ENCODE measurements around the gene PCDHB8. TPM values are rescaled to one million over a fixed set of nuclear protein-coding genes. Genes with fewer than 3 reads are reported as not detected.
"Not testable (repeated sequence)": the region's sequence is repeated elsewhere in the genome, so short reads cannot be mapped to it uniquely, and the experiment has no call there.

PCDHB8 gene
- total RNA-seq, 1 donor from 2014 or later = 0.99 TPM

DNA sequence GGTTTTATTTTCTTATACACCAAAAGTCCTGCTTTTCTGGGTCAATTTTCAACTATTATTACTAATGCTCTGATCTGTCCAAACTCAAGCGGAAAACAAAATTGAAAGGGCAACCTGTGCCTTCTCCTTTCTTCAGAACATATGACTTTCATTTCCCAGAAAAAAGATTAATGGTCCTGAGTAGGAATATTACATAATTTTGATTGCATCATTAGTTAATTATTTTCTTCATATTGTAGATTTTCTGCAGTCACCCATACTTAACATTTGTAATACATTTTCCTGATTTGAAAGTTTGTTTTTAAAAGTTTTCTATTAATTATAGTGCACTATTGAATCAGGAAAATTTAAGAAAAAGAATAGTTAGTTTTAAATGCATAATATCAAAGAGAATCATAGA, 1.7 kb upstream of the PCDHB8 start:
- Mint-ChIP-seq H3K27ac (no peak overlapping the region), H3K27me3 (no peaks in the 10 kb centered on the region), H3K4me3 (no peak overlapping the region), H3K9me3 (no peaks in the 10 kb centered on the region), H3K4me1 (ENCODE audit: unreplicated experiment) (no peaks in the 10 kb centered on the region), H3K36me3 (no peaks in the 10 kb centered on the region)
- TF ChIP-seq, protein P1, sequence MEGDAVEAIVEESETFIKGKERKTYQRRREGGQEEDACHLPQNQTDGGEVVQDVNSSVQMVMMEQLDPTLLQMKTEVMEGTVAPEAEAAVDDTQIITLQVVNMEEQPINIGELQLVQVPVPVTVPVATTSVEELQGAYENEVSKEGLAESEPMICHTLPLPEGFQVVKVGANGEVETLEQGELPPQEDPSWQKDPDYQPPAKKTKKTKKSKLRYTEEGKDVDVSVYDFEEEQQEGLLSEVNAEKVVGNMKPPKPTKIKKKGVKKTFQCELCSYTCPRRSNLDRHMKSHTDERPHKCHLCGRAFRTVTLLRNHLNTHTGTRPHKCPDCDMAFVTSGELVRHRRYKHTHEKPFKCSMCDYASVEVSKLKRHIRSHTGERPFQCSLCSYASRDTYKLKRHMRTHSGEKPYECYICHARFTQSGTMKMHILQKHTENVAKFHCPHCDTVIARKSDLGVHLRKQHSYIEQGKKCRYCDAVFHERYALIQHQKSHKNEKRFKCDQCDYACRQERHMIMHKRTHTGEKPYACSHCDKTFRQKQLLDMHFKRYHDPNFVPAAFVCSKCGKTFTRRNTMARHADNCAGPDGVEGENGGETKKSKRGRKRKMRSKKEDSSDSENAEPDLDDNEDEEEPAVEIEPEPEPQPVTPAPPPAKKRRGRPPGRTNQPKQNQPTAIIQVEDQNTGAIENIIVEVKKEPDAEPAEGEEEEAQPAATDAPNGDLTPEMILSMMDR (conservative IDR thresholded peaks at IDR 0.05) = no peak
- DNase-seq (ENCODE audit: extremely low spot score, unreplicated experiment) = no peak

- H3K36me3 Mint-ChIP-seq; H3K4me1 Mint-ChIP-seq (ENCODE audit: unreplicated experiment); DNase-seq (ENCODE audit: extremely low spot score, unreplicated experiment); H3K9me3 Mint-ChIP-seq; H3K27ac Mint-ChIP-seq; H3K4me3 Mint-ChIP-seq; H3K27me3 Mint-ChIP-seq: not testable (repeated sequence)
These were observed 1.8 kb downstream of the PCDHB8 start for GRCh38 chr5:141179371-141179770.

DNA sequence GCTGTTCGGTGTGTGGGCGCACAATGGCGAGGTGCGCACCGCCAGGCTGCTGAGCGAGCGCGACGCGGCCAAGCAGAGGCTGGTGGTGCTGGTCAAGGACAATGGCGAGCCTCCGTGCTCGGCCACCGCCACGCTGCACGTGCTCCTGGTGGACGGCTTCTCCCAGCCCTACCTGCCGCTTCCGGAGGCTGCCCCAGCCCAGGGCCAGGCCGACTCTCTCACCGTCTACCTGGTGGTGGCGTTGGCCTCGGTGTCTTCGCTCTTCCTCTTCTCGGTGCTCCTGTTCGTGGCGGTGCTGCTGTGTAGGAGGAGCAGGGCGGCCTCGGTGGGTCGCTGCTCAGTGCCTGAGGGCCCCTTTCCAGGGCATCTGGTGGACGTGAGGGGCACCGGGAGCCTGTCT, 2.3 kb downstream of the PCDHB8 start:
- H3K4me1 Mint-ChIP-seq (ENCODE audit: unreplicated experiment); DNase-seq (ENCODE audit: extremely low spot score, unreplicated experiment); H3K4me3 Mint-ChIP-seq; H3K9me3 Mint-ChIP-seq; H3K27me3 Mint-ChIP-seq; H3K27ac Mint-ChIP-seq: not testable (repeated sequence)
- H3K36me3 Mint-ChIP-seq = peaks cover 11% of the 10 kb centered on the region

DNA sequence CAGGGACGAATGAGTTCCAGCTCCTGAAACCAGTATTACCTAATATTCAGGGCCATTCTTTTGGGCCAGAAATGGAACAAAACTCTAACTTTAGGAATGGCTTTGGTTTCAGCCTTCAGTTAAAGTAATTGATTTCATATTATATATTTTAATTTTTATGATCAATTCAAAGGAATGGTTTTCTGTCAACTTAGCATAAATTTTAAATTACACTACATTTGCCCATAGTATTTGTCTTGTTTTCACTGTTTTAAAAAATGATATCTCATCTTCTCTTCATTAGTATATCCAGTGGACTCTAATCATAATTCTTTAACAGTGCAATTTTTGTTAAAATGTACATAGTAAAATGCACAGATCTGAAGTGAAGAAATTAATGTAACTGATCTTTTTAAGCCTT, 2.7 kb downstream of the PCDHB8 start:
- no peak overlapping the region for H3K4me3 Mint-ChIP-seq
- H3K27ac Mint-ChIP-seq = no peak overlapping the region
- peaks cover 8% of the 10 kb centered on the region for H3K9me3 Mint-ChIP-seq
- DNase-seq (ENCODE audit: extremely low spot score, unreplicated experiment) = no peak
- H3K36me3 Mint-ChIP-seq = peaks cover 13% of the 10 kb centered on the region
- H3K27me3 Mint-ChIP-seq = no peaks in the 10 kb centered on the region
- no peaks in the 10 kb centered on the region for H3K4me1 Mint-ChIP-seq (ENCODE audit: unreplicated experiment)
- TF ChIP-seq, protein P1 (conservative IDR thresholded peaks at IDR 0.05) = no peak

GRCh38 chr5:141182248-141182647, 4.7 kb downstream of the PCDHB8 start, which contains the start of gene PCDHB16:
TSS of gene PCDHB16 (plus strand) at chr5:141182387. CDS start at chr5:141182560, 173 bp downstream.
- Mint-ChIP-seq H3K27ac (peak within 1 kb of the TSS; percentile 28), H3K27me3 (no peaks in the 10 kb centered on the region), H3K4me1 (ENCODE audit: unreplicated experiment) (no peaks in the 10 kb centered on the region), H3K9me3 (peaks cover 13% of the 10 kb centered on the region), H3K4me3 (peak within 1 kb of the TSS; percentile 86), H3K36me3 (peaks cover 17% of the 10 kb centered on the region)
- TF ChIP-seq, protein P1 (conservative IDR thresholded peaks at IDR 0.05) = peak; percentile 75
- DNase-seq (ENCODE audit: extremely low spot score, unreplicated experiment) = no peak

DNA sequence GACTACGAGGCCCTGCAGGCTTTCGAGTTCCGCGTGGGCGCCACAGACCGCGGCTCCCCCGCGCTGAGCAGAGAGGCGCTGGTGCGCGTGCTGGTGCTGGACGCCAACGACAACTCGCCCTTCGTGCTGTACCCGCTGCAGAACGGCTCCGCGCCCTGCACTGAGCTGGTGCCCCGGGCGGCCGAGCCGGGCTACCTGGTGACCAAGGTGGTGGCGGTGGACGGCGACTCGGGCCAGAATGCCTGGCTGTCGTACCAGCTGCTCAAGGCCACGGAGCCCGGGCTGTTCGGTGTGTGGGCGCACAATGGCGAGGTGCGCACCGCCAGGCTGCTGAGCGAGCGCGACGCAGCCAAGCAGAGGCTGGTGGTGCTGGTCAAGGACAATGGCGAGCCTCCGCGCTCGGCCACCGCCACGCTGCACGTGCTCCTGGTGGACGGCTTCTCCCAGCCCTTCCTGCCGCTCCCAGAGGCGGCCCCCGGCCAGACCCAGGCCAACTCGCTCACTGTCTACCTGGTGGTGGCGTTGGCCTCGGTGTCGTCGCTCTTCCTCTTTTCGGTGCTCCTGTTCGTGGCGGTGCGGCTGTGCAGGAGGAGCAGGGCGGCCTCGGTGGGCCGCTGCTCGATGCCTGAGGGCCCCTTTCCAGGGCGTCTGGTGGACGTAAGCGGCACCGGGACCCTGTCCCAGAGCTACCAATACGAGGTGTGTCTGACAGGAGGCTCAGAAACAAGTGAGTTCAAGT, 6.7 kb downstream of the PCDHB8 start:
- not testable (repeated sequence) for H3K27ac Mint-ChIP-seq; H3K4me1 Mint-ChIP-seq (ENCODE audit: unreplicated experiment); DNase-seq (ENCODE audit: extremely low spot score, unreplicated experiment); H3K4me3 Mint-ChIP-seq; H3K27me3 Mint-ChIP-seq
- Mint-ChIP-seq H3K36me3 (peaks cover 21% of the 10 kb centered on the region), H3K9me3 (peaks cover 17% of the 10 kb centered on the region)

DNA sequence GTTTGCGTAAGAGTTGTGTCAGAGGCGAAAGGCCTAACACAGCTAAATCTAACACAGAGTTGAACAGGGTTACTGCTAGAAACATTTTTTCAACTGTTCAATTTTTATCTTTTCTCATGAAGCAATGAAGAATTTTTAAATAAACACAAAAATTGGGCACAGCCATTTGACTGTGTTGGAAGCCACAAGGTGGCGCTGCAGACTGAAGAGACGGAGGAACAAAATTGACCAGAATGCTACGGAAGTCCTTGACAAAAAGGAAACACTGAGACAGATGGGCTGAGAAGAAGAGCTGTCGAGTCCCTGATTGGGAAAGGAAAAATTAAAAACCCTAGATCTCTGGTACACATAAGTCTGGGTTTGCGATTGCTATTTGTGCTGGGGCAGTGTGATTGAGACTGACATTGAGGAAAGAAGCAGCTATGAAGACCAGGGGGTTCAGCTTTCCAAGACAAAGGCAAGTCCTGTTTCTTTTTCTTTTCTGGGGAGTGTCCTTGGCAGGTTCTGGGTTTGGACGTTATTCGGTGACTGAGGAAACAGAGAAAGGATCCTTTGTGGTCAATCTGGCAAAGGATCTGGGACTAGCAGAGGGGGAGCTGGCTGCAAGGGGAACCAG, 9.4 kb downstream of the PCDHB8 start, which contains the start of gene PCDHB9:
PCDHB9 (plus strand) TSS at position 265 of the 616 bp plus-strand sequence; CDS start at position 423, 158 bp downstream.
- Mint-ChIP-seq H3K27ac (peak within 1 kb of the TSS; percentile 10), H3K27me3 (no peaks in the 10 kb centered on the region), H3K9me3 (peaks cover 17% of the 10 kb centered on the region), H3K4me1 (ENCODE audit: unreplicated experiment) (no peaks in the 10 kb centered on the region), H3K36me3 (peaks cover 21% of the 10 kb centered on the region), H3K4me3 (peak within 1 kb of the TSS; percentile 60)
- TF ChIP-seq, protein P1 (conservative IDR thresholded peaks at IDR 0.05) = peak; percentile 68
- no peak for DNase-seq (ENCODE audit: extremely low spot score, unreplicated experiment)

- H3K36me3 Mint-ChIP-seq = peaks cover 14% of the 10 kb centered on the region
- not testable (repeated sequence) for H3K4me1 Mint-ChIP-seq (ENCODE audit: unreplicated experiment); H3K4me3 Mint-ChIP-seq; DNase-seq (ENCODE audit: extremely low spot score, unreplicated experiment); H3K27me3 Mint-ChIP-seq; H3K27ac Mint-ChIP-seq
- peaks cover 13% of the 10 kb centered on the region for H3K9me3 Mint-ChIP-seq
These were observed 11.1 kb downstream of the PCDHB8 start for GRCh38 chr5:141188682-141189081.

- not testable (repeated sequence) for H3K27ac Mint-ChIP-seq
These were observed 11.5 kb downstream of the PCDHB8 start for GRCh38 chr5:141189131-141189530.

More at GRCh38 chr5:141189131-141189530, 11.5 kb downstream of the PCDHB8 start:
- not testable (repeated sequence) for H3K27me3 Mint-ChIP-seq; H3K4me1 Mint-ChIP-seq (ENCODE audit: unreplicated experiment); DNase-seq (ENCODE audit: extremely low spot score, unreplicated experiment); H3K4me3 Mint-ChIP-seq
- H3K9me3 Mint-ChIP-seq = peaks cover 13% of the 10 kb centered on the region
- peaks cover 14% of the 10 kb centered on the region for H3K36me3 Mint-ChIP-seq
